GM18526 (cell line): ENCODE measurements around the gene AMFR.

Experiments used
- POLR2A ChIP-seq: IDR thresholded peaks from 3 replicates; pipeline ENCODE4 v1.6.1; 2011; ENCODE audit not compliant: insufficient read length; ENCODE audit errors: extremely low read depth

The AMFR gene

GRCh38 chr16:56447286-56447685 lies 21.9 kb upstream of the AMFR start:
- TF ChIP-seq POLR2A, result no peak

GRCh38 chr16:56438038-56438437 lies 12.7 kb upstream of the AMFR start:
- TF ChIP-seq POLR2A, result no peak

- TF ChIP-seq POLR2A, result no peak
Observed at GRCh38 chr16:56436258-56436657, 10.9 kb upstream of the AMFR start.

- TF ChIP-seq POLR2A, result no peak
Observed at GRCh38 chr16:56428091-56428490, 2.7 kb upstream of the AMFR start.

- TF ChIP-seq POLR2A, result no peak
Observed at GRCh38 chr16:56426585-56426984, 1.2 kb upstream of the AMFR start.

GRCh38 chr16:56424791-56425438 lies 430 bp downstream of the AMFR start:
- TF ChIP-seq POLR2A, result no peak

- TF ChIP-seq POLR2A, result no peak
Observed at GRCh38 chr16:56424404-56424764, 961 bp downstream of the AMFR start.

GRCh38 chr16:56423584-56424403 lies 1.6 kb downstream of the AMFR start:
- no peak for TF ChIP-seq POLR2A

- TF ChIP-seq POLR2A, result no peak
Observed at GRCh38 chr16:56422896-56423441, 2.4 kb downstream of the AMFR start.

- TF ChIP-seq POLR2A, result no peak
Observed at GRCh38 chr16:56421976-56422669, 3.2 kb downstream of the AMFR start.

GRCh38 chr16:56421313-56421712 lies 4.0 kb downstream of the AMFR start:
- TF ChIP-seq POLR2A, result no peak

GRCh38 chr16:56420613-56421012 lies 4.7 kb downstream of the AMFR start:
- no peak for TF ChIP-seq POLR2A

- no peak for TF ChIP-seq POLR2A
Observed at GRCh38 chr16:56419740-56420548, 5.4 kb downstream of the AMFR start.

- TF ChIP-seq POLR2A, result no peak
Observed at GRCh38 chr16:56417138-56417537, 8.2 kb downstream of the AMFR start.

GRCh38 chr16:56415875-56416274 lies 9.5 kb downstream of the AMFR start:
- no peak for TF ChIP-seq POLR2A
